Measurements from ENCODE around the gene SPA17. TPM values are rescaled to one million over a fixed set of nuclear protein-coding genes. Genes with fewer than 3 reads are reported as not detected.

The SPA17 gene
- total RNA-seq, 1 experiment from 2014 or later: 3.8 TPM

DNA sequence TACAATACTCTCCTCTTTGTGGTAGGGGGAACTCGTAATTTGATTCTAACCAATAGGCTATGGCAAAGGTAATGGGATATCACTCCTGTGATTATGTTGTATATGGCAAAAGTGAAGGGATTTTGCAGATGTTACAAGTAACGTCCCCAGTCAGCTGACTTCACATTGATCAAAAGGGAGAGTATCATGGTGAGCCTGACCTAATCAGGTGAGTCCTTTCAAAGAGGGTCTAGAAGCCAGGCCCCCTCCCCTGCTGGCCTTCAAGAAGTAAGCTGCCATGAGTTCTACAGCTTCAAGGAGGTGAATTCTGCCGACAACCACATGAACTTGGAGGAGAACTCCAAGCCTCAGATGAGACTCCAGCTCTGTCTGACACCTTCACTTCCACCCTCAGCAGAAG is 31.1 kb upstream of the SPA17 start:
- peaks cover 9% of the 10 kb centered on the region for H3K9me3 Mint-ChIP-seq
- TF ChIP-seq, protein P1, sequence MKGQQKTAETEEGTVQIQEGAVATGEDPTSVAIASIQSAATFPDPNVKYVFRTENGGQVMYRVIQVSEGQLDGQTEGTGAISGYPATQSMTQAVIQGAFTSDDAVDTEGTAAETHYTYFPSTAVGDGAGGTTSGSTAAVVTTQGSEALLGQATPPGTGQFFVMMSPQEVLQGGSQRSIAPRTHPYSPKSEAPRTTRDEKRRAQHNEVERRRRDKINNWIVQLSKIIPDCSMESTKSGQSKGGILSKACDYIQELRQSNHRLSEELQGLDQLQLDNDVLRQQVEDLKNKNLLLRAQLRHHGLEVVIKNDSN (CRISPR knock-in tag; IDR thresholded peaks at IDR 0.05): no peak
- TF ChIP-seq ZNF317 (CRISPR knock-in tag; IDR thresholded peaks at IDR 0.05; ENCODE audit: borderline replicate concordance, low read depth) (no peak), NFYB (CRISPR knock-in tag; conservative IDR thresholded peaks at IDR 0.05; ENCODE audit: low read depth) (no peak), FOXP1 (CRISPR knock-in tag; IDR thresholded peaks at IDR 0.05; ENCODE audit: borderline replicate concordance) (no peak), ERG (CRISPR knock-in tag; IDR thresholded peaks at IDR 0.05) (no peak), TEAD4 (CRISPR knock-in tag; IDR thresholded peaks at IDR 0.05) (no peak), CBFB (CRISPR knock-in tag; IDR thresholded peaks at IDR 0.05; ENCODE audit: low read depth) (no peak), EMX1 (CRISPR knock-in tag; IDR thresholded peaks at IDR 0.05) (no peak), ESRRA (CRISPR knock-in tag; IDR thresholded peaks at IDR 0.05; ENCODE audit: borderline replicate concordance) (no peak), RORB (CRISPR knock-in tag; IDR thresholded peaks at IDR 0.05) (no peak), ZNF512 (CRISPR knock-in tag; IDR thresholded peaks at IDR 0.05; ENCODE audit: borderline replicate concordance) (no peak), ZMAT4 (CRISPR knock-in tag; IDR thresholded peaks at IDR 0.05) (no peak), ZNF671 (CRISPR knock-in tag; IDR thresholded peaks at IDR 0.05) (no peak), ZNF423 (CRISPR knock-in tag; IDR thresholded peaks at IDR 0.05) (no peak), FOXP4 (CRISPR knock-in tag; IDR thresholded peaks at IDR 0.05) (no peak), ZNF121 (CRISPR knock-in tag; IDR thresholded peaks at IDR 0.05) (no peak), ZNF232 (CRISPR knock-in tag; IDR thresholded peaks at IDR 0.05) (no peak)
- TF ChIP-seq, protein P2, sequence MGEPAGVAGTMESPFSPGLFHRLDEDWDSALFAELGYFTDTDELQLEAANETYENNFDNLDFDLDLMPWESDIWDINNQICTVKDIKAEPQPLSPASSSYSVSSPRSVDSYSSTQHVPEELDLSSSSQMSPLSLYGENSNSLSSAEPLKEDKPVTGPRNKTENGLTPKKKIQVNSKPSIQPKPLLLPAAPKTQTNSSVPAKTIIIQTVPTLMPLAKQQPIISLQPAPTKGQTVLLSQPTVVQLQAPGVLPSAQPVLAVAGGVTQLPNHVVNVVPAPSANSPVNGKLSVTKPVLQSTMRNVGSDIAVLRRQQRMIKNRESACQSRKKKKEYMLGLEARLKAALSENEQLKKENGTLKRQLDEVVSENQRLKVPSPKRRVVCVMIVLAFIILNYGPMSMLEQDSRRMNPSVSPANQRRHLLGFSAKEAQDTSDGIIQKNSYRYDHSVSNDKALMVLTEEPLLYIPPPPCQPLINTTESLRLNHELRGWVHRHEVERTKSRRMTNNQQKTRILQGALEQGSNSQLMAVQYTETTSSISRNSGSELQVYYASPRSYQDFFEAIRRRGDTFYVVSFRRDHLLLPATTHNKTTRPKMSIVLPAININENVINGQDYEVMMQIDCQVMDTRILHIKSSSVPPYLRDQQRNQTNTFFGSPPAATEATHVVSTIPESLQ (CRISPR knock-in tag; IDR thresholded peaks at IDR 0.05): no peak
- DNase-seq (ENCODE audit: low spot score) (no peak), ATAC-seq (no peak)
- ChIA-PET POLR2A (no interaction called here), CTCF (interaction anchor here (0.9 kb wide), 1 partner anchor 223 kb away, joined by 4 read pairs; the partner anchor contains the start of gene ROBO3)
- H3K36me3 Mint-ChIP-seq: peaks cover 14% of the 10 kb centered on the region; the same call in 1 of the 2 replicates
- H3K4me3 Mint-ChIP-seq: no peak overlapping the region
- H3K27me3 Mint-ChIP-seq (ENCODE audit: low read depth): no peaks in the 10 kb centered on the region; the same call in 1 of the 2 replicates
- peaks cover 9% of the 10 kb centered on the region for H3K4me1 Mint-ChIP-seq
- H3K27ac Mint-ChIP-seq: no peak overlapping the region

DNA sequence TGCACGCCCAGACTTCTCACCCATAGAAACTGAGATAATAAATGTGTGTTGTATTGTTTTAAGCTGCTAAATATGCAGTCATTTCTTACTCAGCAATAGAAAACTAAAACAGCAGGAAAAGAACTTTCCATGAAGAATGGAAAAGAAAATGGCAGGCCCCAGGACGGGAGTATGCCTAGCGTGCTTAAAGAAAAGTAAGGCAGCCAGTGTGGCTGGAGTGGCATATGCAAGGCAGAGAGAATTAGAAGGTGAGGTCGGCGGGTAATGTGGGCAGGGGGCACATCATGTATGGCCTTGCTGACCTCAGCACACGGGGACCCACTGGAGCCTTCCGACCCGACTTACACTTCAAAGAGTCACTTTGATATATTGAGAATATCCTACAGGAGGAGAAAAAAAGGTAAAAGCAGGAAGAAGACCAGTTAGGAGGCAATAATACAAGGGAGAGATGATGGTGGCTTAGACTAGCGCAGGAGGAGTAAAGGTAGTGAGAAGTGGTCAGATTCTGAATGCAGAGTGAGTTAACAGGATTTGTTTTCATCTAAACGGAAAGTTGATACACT is 30.6 kb upstream of the SPA17 start:
- TF ChIP-seq ERG (CRISPR knock-in tag; IDR thresholded peaks at IDR 0.05): no peak
- peaks cover 9% of the 10 kb centered on the region for H3K9me3 Mint-ChIP-seq
- DNase-seq (ENCODE audit: low spot score) (no peak), ATAC-seq (no peak)
- H3K27ac Mint-ChIP-seq: no peak overlapping the region
- H3K27me3 Mint-ChIP-seq (ENCODE audit: low read depth): no peaks in the 10 kb centered on the region; the same call in 1 of the 2 replicates
- H3K4me3 Mint-ChIP-seq: no peak overlapping the region
- CTCF ChIA-PET: interaction anchor here (1.3 kb wide), 1 partner anchor 195 kb away, joined by 4 read pairs; no protein-coding TSS in a partner anchor
- H3K36me3 Mint-ChIP-seq: peaks cover 14% of the 10 kb centered on the region; the same call in 1 of the 2 replicates
- POLR2A ChIA-PET: no interaction called here
- peaks cover 9% of the 10 kb centered on the region for H3K4me1 Mint-ChIP-seq

Data from WTC11 (cell line).